Measurements from ENCODE around the gene TNFRSF13B. TPM values are rescaled to one million over a fixed set of nuclear protein-coding genes. Genes with fewer than 3 reads are reported as not detected.
"Not testable (repeated sequence)": the region's sequence is repeated elsewhere in the genome, so short reads cannot be mapped to it uniquely, and the experiment has no call there.

Gene TNFRSF13B
- total RNA-seq, 1 donor from 2014 or later, result not detected

GRCh38 chr17:16968786-16969185 lies 3.1 kb downstream of the TNFRSF13B start:
- no peak for DNase-seq (ENCODE audit: extremely low read depth, low read depth, low spot score)

- no peak for DNase-seq (ENCODE audit: extremely low read depth, low read depth, low spot score)
These were observed 9.1 kb downstream of the TNFRSF13B start for GRCh38 chr17:16962804-16963203.

- DNase-seq (ENCODE audit: extremely low read depth, low read depth, low spot score), result no peak
These were observed 10.1 kb downstream of the TNFRSF13B start for GRCh38 chr17:16961792-16962191.

GRCh38 chr17:16961022-16961421 lies 10.9 kb downstream of the TNFRSF13B start:
- DNase-seq (ENCODE audit: extremely low read depth, low read depth, low spot score), result not testable (repeated sequence)

- not testable (repeated sequence) for DNase-seq (ENCODE audit: extremely low read depth, low read depth, low spot score)
These were observed 16.9 kb downstream of the TNFRSF13B start for GRCh38 chr17:16955011-16955410.

- DNase-seq (ENCODE audit: extremely low read depth, low read depth, low spot score), result no peak
These were observed 17.4 kb downstream of the TNFRSF13B start for GRCh38 chr17:16954521-16954920.

- no peak for DNase-seq (ENCODE audit: extremely low read depth, low read depth, low spot score)
These were observed 18.1 kb downstream of the TNFRSF13B start for GRCh38 chr17:16953841-16954240.

- DNase-seq (ENCODE audit: extremely low read depth, low read depth, low spot score), result no peak
These were observed 18.6 kb downstream of the TNFRSF13B start for GRCh38 chr17:16953347-16953746.

GRCh38 chr17:16952401-16952800 lies 19.5 kb downstream of the TNFRSF13B start:
- DNase-seq (ENCODE audit: extremely low read depth, low read depth, low spot score), result no peak

- DNase-seq (ENCODE audit: extremely low read depth, low read depth, low spot score), result no peak
These were observed 21.4 kb downstream of the TNFRSF13B start for GRCh38 chr17:16950488-16950887.

- DNase-seq (ENCODE audit: extremely low read depth, low read depth, low spot score), result no peak
These were observed 23.1 kb downstream of the TNFRSF13B start for GRCh38 chr17:16948587-16949376.

GRCh38 chr17:16947470-16947869 lies 24.4 kb downstream of the TNFRSF13B start:
- DNase-seq (ENCODE audit: extremely low read depth, low read depth, low spot score), result no peak

- no peak for DNase-seq (ENCODE audit: extremely low read depth, low read depth, low spot score)
These were observed 26.2 kb downstream of the TNFRSF13B start for GRCh38 chr17:16945663-16946218.

- no peak for DNase-seq (ENCODE audit: extremely low read depth, low read depth, low spot score)
These were observed 26.8 kb downstream of the TNFRSF13B start for GRCh38 chr17:16945136-16945482.

GRCh38 chr17:16944334-16945135 lies 27.4 kb downstream of the TNFRSF13B start:
- no peak for DNase-seq (ENCODE audit: extremely low read depth, low read depth, low spot score)

- no peak for DNase-seq (ENCODE audit: extremely low read depth, low read depth, low spot score)
These were observed 28.2 kb downstream of the TNFRSF13B start for GRCh38 chr17:16943541-16944333.

- DNase-seq (ENCODE audit: extremely low read depth, low read depth, low spot score), result no peak
These were observed 28.9 kb downstream of the TNFRSF13B start for GRCh38 chr17:16943032-16943352.

GRCh38 chr17:16942141-16943031 lies 29.5 kb downstream of the TNFRSF13B start:
- no peak for DNase-seq (ENCODE audit: extremely low read depth, low read depth, low spot score)

- DNase-seq (ENCODE audit: extremely low read depth, low read depth, low spot score), result no peak
These were observed 30.6 kb downstream of the TNFRSF13B start for GRCh38 chr17:16941072-16942036.
